Measurements from ENCODE around the gene FXYD6.

The FXYD6 gene

DNA sequence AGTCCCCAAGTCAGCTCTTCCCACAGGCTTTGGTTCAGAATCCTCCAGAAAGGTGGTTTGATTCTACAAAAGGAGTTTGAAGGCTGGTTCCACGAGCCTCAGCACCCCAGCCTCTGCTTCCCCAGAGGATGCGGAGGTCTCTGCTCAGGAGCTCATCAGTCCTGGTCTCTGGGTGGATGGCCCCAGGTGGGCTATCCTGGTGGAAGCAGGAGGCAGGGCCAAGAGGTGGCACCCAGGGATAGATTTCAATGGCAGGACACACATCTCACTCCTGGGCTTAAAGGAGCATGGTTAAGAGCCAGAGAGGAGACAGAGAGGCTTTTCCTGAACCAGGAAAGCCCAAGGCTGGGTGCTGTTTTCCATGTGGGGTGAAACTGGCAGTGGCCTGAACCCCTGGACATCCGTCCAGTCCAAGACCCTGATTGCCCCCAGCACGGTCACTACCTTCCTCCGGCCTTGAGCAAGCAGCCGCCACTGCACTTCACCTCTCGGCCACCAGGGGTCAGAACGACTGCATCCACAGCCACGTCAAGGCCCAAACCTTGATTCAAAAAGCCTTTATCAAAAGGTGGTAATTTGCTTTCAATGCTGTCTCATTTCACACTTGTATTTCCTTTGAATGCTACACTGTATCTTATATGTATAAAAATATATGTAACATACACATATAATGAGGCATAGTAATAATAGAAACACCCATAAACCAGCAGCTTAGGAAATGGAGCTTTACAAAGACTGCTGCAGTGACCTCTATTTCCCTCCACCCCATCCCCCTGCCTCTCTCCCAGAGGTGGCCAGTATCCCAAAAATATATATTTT lies 32.6 kb downstream of the FXYD6 start:
- DNase-seq (ENCODE audit: low read depth in 2 of 2) = peak; percentile 57 to 76

DNA sequence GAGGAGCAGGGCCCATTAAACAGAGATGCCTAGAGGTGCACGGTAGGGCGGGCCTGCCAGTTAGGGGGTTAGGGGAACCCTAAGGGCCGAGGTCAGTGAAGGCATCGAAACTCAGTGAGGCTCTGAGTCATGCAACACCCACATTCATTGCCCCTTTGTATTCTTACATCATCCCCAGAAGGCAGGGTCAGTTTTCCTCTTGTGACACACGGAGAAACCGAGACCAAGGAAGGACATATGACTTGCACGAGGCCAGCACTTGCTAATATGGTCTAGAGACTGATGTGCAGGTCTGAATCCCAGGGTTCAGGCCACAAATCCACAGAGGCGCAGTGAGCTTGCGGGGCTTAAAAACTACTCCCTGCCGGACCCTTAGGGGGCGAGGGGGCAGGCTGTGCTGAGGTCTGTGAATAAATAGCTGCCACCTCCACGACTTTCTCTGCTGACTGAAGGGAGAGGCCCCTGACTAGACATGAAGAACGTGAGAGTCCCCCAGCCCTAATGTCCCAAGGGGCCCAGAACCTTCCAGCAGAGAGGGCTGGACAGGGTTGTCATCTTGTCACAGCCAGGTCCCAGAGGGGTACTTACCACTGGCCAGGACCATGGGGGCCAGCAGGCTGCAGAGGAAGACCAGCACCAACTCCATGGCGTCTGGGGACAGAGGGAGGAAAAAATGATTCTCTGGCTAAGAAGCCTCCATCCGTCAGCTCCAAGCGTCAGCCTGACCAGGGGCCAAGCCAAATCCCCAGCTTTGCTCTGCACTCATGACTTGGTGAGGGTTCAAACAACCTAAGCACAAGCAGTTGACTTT lies 34.1 kb downstream of the FXYD6 start:
- no peak for DNase-seq (ENCODE audit: low read depth in 2 of 2)

DNA sequence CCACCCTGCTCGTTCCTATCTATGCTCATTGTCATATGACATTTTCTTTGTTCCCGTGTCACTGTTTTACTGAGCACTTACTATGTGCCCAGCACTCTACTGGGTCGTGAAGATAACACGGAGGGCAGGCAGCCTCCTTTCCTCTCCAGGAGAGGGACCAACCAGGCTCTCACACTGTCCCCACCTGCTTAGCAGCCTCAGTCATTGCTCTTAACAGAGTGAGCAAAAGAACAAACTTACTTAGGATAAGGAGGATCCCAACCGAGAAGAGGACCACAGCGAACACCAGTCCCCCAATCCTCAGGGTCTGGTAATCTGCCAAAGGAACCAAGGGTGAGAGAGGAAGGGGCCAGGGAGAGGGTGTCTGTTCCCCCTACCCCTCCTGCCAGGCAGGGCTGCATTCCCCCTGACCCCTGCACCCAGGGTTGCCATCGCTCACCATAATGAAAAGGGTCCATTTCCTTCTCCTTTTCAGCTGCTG lies 34.9 kb downstream of the FXYD6 start:
- no peak for DNase-seq (ENCODE audit: low read depth in 2 of 2)

DNA sequence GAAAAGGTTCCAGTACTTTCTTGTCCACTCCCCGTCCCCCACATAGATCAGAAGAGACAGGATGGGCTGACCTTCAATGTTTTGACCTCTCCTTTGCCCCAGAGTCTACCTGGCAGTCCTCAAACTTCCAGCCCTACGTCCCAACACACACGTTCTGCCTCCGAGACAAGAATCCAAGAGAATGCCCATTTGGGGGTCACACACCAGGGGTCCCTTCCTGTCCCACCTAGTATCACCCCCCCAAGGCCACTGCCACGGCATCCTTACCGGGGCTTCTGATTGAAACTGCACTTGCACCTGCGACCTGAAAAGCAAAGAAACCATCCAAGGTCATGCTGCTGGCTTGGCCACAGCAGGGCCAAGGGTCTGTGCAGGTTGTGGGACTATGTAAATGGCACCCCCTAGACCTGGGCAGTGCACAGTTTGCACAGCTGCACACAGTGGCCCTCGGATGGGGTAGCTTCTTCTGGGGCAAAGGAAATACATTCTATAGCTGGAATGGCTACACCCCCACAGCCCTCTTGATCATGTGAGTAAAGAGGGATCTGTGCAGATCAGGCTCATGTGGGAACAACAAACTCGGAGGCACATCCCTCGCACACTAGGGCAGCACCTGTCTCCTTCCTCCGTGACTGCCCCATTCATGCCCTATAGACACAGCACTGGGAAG lies 35.4 kb downstream of the FXYD6 start:
- DNase-seq (ENCODE audit: low read depth in 2 of 2) = no peak

DNA sequence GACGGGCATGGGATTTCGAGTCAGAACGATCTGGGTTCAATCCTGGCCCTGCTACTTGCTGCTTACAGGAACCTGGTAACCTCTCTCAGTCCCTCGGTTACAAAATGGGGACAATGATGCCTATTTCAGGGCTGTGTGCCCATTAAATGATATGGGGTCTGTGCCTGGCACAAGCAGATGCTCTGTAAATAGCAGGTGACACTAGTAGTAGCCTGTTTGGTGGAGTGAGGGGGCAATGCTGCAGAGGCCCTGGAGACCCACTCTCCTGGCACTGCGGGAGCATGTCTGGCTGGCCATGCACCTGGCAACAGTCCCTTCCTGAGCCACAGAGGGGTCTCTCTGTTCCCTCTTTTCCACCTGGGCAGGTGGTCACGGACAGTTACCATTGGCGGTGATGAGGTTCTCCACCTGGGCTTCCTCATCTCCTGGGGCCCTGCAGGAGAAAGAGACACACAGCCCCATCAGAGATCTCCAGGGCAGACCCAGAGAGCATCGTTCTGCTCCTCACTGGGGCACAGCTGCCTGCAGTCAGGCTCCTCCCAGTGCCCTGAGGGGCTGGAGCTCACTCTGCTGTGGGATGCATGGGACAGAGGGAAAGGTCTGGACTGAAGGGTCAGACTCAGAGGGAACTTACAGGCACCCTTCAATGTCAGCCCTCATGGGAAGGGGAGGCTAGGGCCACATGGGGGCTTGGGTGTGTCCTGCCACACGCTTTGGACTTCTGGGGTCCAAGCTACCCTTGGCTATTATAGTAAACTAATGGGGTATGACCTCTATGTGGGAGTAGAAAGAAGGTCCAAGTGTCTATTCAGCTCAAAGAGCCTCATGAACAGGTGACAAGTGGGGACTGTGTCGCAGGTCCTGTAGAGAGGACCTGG lies 36.3 kb downstream of the FXYD6 start:
- no peak for DNase-seq (ENCODE audit: low read depth in 2 of 2)

DNA sequence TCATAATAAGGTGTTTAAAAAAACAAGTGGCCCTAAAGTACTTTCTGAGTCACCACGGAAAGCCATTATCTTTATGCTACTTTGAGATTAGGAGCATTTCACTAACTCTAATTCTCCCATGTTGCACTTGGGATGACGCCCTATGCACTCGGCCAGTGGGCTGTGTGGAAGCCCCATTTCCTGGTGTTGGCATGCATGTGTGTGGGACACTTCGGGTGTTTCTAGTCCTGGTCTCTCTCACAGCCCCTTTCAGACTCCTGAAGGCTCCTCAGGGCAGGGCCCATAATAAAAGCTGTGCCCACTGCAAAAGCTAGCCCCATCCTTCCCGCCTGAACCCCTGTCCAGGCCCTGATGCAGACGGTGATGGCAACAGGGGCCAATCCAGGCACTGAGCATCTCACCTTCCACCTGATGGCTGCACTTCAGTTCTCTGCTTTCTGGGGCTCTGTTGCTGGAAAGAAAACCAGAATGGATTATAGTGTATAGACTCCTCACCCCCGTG lies 37.0 kb downstream of the FXYD6 start:
- DNase-seq (ENCODE audit: low read depth in 2 of 2) = no peak

DNA sequence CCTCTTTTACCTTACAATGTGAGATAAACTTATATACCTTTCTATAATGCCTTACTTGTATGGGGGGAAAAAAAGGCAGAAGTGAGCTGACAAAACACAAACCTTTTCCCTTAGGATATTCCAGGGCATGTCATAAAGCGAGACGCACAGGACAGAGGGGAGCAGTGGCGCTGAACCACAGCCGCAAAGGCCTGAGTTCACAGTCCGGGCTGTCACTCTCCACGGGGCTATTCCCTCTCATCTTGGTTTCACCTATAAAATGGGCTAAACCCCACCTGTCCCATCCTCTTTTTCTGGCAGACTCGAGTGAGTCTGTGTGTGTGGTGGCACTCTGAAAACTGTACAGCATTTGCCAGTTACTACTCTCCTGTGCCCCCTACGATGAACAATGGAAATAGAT lies 37.6 kb downstream of the FXYD6 start:
- no peak for DNase-seq (ENCODE audit: low read depth in 2 of 2)

DNA sequence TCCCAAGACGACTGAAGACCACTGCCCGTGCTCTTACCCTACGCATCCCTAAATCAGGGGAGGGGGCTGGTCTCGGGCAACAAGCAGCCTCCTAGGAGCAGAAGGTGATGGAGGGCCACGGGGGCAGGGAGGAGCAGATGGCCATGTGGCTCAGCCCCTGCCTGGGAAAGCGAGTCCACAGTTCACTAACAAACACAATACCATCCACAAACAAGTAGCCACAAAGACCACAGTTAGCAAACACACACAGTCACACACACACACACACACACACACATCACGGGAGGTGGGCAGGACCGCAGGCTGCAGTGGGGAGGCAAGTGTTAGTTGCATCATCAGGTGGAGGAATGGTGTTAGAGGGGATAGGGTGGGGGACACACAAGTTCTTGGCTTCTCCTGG lies 38.7 kb downstream of the FXYD6 start:
- DNase-seq (ENCODE audit: low read depth in 2 of 2) = no peak

DNA sequence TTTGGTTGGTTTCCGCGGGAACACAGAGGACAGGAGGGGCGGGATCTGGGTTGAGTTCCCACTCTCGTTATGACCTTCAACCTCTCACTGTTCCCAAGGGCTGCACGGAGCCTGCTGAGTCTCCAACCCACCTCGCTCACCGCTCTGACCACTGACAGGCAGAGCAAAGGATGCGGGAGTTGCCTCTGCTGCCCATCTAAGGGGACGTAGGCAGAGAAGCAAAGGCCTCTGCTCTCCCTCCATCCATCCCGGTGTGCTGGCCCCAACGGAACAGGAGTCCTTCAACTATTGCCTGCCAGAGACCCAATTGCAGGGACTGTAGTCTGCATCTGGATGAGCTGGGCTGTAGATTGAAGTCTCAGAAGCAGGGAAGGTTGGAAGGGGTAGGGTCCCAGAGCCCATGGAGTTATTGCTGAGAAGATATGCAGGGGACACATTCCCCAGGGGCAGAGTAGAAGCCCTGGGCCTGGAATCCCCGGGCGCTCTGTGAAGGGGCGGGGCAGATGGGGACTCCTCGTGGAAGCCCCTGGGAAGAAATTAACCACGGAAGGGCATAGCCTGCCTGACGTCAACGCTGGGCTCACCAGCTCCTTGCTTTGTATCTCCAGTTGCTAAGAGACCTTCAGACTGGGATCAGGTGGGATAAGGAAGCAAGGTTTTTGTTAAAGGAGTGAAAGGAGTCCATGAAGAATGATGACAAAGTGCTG lies 39.2 kb downstream of the FXYD6 start:
- DNase-seq (ENCODE audit: low read depth in 2 of 2) = no peak

DNA sequence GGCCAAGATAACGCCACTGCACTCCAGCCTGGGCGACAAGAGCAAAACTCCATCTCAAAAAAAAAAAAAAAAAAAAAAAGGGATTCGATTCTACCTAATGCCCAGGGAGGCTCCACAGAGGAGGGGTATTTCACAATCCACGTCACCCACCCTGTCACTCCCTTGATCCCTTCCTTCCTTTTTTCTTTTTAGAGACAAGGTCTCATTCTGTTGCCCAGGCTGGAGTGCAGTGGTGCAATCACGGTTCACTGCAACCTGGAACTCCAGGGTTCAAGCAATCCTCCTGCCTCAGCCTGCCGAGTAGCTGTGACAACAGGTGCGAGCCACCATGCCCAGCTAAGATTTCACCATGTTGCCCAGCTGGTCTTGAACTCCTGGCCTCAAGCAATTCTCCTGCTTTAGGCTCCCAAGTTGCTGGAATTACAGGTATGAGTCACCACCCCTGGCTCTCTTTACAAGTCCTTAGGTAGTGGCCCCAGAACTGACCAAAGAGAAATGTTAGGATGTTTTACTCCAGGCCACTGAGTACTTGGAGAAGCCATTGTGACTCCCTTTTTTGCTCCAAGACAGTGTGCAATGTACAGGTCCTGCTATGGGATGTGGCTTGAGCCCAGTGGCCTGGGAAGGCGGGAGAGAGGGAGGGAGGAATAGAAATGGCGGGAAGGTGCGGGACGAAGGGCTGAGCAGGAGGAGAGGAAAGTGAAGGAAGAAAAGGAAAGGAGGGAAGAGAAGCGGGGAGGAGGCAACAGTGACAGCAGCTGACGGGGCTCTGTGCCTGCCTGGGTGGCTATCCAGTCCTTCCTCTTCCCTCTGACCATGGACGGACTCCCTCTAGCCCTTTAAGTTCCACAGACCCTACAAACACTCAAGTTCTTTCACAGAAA lies 40.1 kb downstream of the FXYD6 start:
- no peak for DNase-seq (ENCODE audit: low read depth in 2 of 2)

DNA sequence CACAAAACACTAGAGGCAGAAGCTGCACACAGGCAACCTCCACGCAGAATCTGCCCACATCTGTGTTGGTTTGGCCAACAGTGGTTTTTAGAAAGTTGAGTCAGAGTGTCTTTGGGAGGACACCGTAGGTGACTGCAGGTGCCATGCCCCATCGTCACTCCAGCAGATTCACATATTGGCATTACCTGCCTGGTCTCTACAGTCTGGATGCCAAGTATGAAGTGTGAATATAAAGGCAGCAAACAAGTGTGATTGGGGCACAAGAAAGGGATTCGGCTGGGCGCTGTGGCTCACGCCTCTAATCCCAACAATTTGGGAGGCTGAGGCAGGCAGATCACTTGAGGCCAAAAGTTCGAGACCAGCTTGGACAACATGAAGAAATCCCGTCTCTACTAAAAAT lies 40.9 kb downstream of the FXYD6 start:
- DNase-seq (ENCODE audit: low read depth in 2 of 2) = no peak

DNA sequence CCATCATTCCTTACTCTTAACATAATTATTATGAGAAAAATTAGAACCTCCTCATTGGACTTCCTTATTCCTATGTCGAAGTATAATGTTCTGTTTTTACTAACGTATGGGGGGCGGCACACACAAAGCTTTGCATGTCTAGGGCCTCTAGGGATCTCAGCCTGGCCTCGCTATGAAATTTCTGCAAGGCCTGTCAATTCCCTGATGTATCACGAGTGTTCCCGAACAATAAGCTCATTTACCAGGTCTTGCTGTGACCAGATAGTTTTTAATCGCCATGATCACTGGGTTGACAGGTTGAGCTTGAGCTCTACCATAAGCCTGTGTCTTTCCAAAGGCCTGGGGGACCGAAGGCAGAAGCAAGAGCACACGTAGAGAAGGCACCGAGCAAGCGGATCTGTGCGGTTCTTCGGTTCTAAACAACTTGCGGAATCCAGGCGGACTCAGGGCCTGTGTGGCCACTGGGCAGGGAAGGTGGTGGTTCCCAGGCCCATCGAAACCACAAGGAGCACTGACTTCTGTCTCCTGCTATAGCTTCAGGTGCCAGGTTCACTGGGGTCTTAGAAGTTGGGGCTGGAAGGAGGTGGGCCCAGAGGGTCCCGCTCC lies 41.5 kb downstream of the FXYD6 start:
- DNase-seq (ENCODE audit: low read depth in 2 of 2) = no peak

DNA sequence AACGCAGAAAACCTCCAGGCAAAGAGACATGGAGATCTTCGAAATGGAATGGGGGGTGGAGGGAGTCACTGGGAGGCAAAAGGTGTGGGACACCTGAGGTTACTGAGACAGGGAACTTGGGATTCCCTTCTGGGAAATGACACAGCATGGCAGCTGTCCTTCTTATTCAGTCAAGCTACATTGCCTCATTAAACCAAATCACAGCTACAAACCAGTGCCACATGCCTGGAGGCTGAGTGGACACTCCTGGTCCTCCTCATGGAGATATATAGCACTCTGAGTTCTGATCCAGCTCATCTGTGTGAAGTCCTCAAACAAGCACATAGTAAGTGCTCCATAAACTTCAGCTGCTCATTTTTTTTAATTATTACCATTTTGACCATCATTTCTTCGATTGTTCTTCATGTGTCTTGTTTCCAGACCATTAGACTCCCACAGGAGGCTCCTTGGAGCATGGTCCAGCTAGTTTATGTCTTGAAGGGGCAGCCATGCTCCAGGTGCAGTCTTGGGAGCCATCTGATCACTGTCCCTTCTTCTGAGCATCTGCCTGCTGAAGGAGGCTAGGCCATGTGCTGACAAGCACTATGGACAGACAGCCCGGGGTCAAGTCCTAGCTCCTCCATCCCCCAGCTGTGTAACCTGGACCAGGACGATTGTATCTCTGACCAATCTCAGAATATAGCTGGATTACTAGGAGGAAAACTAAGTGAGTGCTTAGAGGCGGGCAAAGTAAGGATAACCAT lies 42.2 kb downstream of the FXYD6 start:
- no peak for DNase-seq (ENCODE audit: low read depth in 2 of 2)

DNA sequence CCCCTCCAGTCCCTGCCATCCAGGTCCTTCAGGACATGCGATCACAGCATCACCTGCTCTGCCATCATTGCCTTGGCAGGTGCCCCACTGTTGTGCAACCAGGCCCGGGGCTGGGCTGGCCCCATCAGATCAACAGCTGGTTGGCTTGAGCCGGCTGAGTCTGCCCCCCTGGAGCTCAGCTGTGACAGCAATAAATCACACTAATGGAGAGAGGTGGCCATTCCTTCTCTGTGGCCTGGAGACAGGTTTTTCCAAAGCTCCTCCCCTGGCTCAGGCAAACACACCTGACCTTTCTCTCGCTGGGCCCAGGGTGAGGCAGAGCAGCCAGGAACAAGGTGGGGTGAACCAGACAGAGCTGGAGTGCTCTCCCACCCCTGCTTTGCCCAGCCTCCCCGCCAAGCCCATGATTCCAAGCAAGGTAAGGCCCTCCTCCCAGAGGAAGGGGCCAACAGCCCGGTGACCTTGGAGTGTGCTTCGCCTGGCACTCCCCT lies 43.0 kb downstream of the FXYD6 start:
- DNase-seq (ENCODE audit: low read depth in 2 of 2) = no peak

DNA sequence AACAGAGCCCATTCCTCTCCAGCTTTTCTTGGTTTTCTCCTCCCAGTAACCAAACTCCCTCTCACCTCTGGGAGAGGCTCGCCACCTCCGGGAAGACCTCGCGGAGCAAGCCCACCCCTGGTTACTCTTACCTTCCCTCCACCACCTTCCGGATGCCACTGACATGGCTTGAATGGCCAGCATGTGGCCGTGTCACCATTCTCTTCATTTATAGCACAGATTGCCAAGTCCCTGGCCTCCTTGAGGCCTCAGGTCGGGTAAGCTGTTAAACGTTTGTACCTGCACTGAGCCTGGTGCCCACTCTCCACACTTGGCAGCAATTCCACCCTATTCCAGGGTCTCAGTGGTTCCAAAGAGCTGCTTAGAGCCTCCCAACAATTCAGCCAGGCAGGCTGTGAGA lies 43.9 kb downstream of the FXYD6 start:
- no peak for DNase-seq (ENCODE audit: low read depth in 2 of 2)

DNA sequence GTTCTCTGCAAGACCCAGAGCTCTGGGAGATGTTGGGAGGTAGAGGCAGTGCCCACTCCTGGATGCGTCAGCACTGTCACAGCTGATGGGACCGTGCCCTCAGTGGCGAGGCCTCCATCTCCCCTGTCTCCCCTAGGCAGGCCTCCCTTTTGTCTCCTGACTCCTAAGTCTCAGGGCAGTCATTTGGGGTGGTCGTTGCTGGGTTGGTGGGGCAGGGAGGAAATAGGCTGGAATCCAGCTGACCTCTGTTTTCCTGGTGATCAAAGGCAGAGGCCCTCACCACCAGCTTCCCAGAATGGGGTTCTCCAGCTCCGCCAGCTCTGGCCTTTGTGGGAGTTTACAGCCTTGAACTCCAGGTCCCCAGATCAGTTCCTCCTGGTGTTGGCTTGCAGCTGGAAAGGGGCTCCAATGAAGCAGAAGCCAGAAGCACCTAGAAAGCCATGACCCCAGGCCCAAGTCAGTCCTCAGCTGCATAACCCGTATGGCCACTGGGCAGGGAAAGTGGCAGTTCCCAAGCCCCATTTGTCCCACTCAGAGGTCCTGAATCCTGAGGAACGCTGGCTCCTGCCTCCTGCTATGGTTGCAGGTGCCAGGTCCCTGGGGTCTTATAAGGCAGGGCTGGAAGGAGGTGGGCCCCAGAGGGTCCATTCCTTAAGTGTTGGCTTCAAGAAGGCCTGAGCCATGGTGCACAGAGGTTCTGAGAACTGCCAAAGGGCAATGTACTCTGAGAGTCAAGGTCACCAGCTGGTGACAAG lies 44.6 kb downstream of the FXYD6 start:
- DNase-seq (ENCODE audit: low read depth in 2 of 2) = no peak

DNA sequence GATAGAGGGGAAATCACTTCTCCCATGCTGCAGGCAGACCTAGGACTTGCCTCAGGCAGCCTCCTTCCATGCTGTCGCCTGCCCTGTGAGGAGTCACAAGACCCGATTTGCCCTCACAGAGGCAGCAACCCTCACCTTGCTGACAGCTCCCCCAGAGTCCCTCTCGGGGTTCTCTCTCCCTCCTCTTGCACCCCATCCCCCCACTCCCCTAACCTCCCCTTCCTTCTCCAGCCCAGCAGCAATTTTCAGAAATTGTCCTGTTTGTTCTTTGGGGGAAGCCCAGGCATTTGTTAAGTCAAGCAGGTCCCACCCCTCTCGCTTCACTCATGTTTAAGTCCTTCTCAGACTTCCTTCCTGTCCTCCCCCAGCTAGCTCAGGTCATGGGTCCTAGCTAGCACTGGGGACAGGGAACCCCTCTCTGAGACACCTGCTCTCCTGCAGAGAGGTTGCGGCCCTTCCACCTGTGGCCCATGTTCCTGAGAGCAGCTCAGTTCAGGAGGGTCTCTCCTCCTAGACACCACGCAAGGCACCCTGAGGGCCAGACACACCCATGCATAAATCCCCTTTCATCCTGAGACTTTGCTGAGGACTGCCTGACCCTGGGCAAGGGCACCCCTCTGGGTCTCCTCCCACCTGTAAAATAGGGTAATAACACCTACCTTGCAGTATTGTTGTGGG lies 45.6 kb downstream of the FXYD6 start:
- DNase-seq (ENCODE audit: low read depth in 2 of 2) = no peak

Measured in stimulated activated CD4-positive, alpha-beta T cell treated with anti-CD3 and anti-CD28 coated beads, Interleukin-15, amount 100 ng/mL, for 48 hours (primary cell).